Panc1 (cell line): ENCODE results near the gene MFF. TPM values are rescaled to one million over a fixed set of nuclear protein-coding genes. Genes with fewer than 3 reads are reported as not detected.
"Not testable (repeated sequence)": the region's sequence is repeated elsewhere in the genome, so short reads cannot be mapped to it uniquely, and the experiment has no call there.

Experiments used
- ATAC-seq: fragments of 200-7000 bp; cut with Tn5 transposase; 2 replicates; pipeline ENCODE4 v1.9.1; 2020; ENCODE audit warnings: mild to moderate bottlenecking, moderate library complexity
- BruUV-seq: library from RNA; stranded (reverse); fragments of 400-500 nt; replicated peaks from 2 replicates; lab custom pipeline; 2021; lab: Mats Ljungman, UMichigan
- CTCF ChIA-PET: fragments of 300-600 bp; sonication (Branson Sonifier 250); formaldehyde crosslinking; loops from one replicate; lab custom pipeline; 2022; ENCODE audit warnings: antibody characterized with exemption; lab: Charles Lee
- POLR2A ChIA-PET: fragments of 300-600 bp; sonication (Branson Sonifier 250); formaldehyde crosslinking; loops from one replicate; lab custom pipeline; 2022; ENCODE audit warnings: antibody characterized with exemption; lab: Charles Lee
- DNase-seq: peaks from one replicate; pipeline ENCODE4 v3.0.0-alpha.2; 2010; ENCODE audit warnings: low read depth, low spot score
- H3K27ac ChIP-seq: 2 replicates; pipeline ENCODE4 v1.5.1; 2011; ENCODE audit warnings: mild to moderate bottlenecking, low read length, inconsistent platforms
- H3K27me3 ChIP-seq: fragments of 200-500 bp; sonication (Bioruptor generic); 2 replicates; pipeline ENCODE4 v1.6.0; 2014; ENCODE audit warnings: low read length, inconsistent platforms; ENCODE audit not compliant: control insufficient read depth, insufficient read depth
- H3K36me3 ChIP-seq: fragments of 200-500 bp; sonication (Bioruptor generic); 2 replicates; pipeline ENCODE4 v1.5.1; 2014; ENCODE audit warnings: inconsistent platforms, mild to moderate bottlenecking, low read length, moderate library complexity; ENCODE audit not compliant: control insufficient read depth, insufficient read depth
- H3K4me1 ChIP-seq: 2 replicates; pipeline ENCODE4 v1.5.1; 2011; ENCODE audit warnings: inconsistent platforms, mild to moderate bottlenecking, low read length, moderate library complexity; ENCODE audit not compliant: control insufficient read depth, insufficient read depth
- H3K4me3 ChIP-seq, 2 experiments: 2 replicates each; pipeline ENCODE4 v1.5.1; 2011 to 2012; ENCODE audit warnings: low read depth in 2 of 2, low read length in 2 of 2, mild to moderate bottlenecking in 2 of 2, inconsistent platforms in 1 of 2, moderate library complexity in 1 of 2
- H3K9me3 ChIP-seq: fragments of 200-500 bp; sonication (Bioruptor generic); 2 replicates; pipeline ENCODE4 v1.5.1; 2014; ENCODE audit warnings: low read depth, mild to moderate bottlenecking, inconsistent platforms, low read length, moderate library complexity; ENCODE audit not compliant: control insufficient read depth, insufficient read depth
- POLR2AphosphoS5 ChIP-seq: IDR thresholded peaks from 2 replicates; pipeline ENCODE4 v1.6.1; 2012; ENCODE audit warnings: mild to moderate bottlenecking, low read depth, low read length, moderate library complexity
- SIN3A ChIP-seq: IDR thresholded peaks from 2 replicates; pipeline ENCODE4 v1.6.1; 2012; ENCODE audit warnings: low read depth, mild to moderate bottlenecking, low read length, moderate library complexity, borderline replicate concordance; ENCODE audit not compliant: insufficient read depth
- TCF7L2 ChIP-seq: IDR thresholded peaks from 2 replicates; pipeline ENCODE4 v1.6.1; 2011; ENCODE audit warnings: mild to moderate bottlenecking, low read depth, low read length, inconsistent platforms
- in situ Hi-C: cut with HindIII; loops from 2 replicates; pipeline ENCODE4 v1.10.0; 2016; ENCODE audit warnings: low sequenced_read_pairs, low pct_unique_long_range_greater_than_20kb
- intact Hi-C: fragments of 100-400 bp; cut with micrococcal nuclease; formaldehyde crosslinking; loops from one replicate; pipeline ENCODE4 v1.10.0; 2022; ENCODE audit not compliant: unreplicated experiment
- total RNA-seq: library from RNA; stranded (reverse); gene quantifications from one replicate; pipeline ENCODE4 v1.2.1, GENCODE V29; 2021; ENCODE audit not compliant: unreplicated experiment
- TF ChIP-seq, protein P1 (sequence below): fragments of 450-650 bp; IDR thresholded peaks from 2 replicates; pipeline ENCODE4 v1.5.1; 2017; ENCODE audit warnings: mild to moderate bottlenecking
- TF ChIP-seq, protein P2 (sequence below), 2 experiments: IDR thresholded peaks; 2 replicates each; pipeline ENCODE4 v1.6.1; 2011 to 2012; ENCODE audit warnings: low read depth in 2 of 2, control low read depth in 1 of 2, low read length in 1 of 2, mild to moderate bottlenecking in 1 of 2, moderate library complexity in 1 of 2; ENCODE audit not compliant: insufficient read depth in 1 of 2

MFF gene
- total RNA-seq, 1 experiment from 2014 or later, result 60.6 TPM

DNA sequence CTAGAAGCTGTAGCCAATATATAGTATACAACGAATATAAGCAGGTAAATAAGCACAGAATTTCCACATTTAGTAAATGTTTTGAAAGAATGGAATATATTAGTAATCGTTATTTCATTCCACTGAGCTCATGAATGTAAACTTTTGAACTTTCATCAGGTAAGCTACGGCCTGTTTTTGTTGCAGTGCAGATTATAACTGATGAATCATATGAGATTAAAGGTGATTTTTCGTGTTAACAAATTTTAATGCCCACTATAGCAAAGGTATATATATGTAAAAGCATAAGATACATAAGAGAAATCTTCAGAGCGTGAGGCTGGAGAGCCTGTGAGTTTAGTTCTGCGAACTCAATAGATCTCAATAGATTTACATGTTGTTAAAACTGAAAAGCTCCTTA is 61.6 kb downstream of the MFF start:
- ChIA-PET POLR2A (no interaction called here), CTCF (no interaction called here)
- Histone ChIP-seq H3K9me3 (no peaks in the 10 kb centered on the region), H3K27me3 (peaks cover 6% of the 10 kb centered on the region; the same call in 1 of the 2 replicates), H3K4me1 (peaks cover 3% of the 10 kb centered on the region; the same call in 1 of the 2 replicates), H3K27ac (no peak overlapping the region), H3K4me3 (no peak overlapping the region), H3K36me3 (no peaks in the 10 kb centered on the region)
- intact Hi-C loops, result loop anchor here (10.0 kb wide), 1 partner anchor 252 kb away; no protein-coding TSS in a partner anchor
- no peak for ATAC-seq
- no TSS peak for BruUV-seq
- DNase-seq, result no peak
- TF ChIP-seq, protein P1, sequence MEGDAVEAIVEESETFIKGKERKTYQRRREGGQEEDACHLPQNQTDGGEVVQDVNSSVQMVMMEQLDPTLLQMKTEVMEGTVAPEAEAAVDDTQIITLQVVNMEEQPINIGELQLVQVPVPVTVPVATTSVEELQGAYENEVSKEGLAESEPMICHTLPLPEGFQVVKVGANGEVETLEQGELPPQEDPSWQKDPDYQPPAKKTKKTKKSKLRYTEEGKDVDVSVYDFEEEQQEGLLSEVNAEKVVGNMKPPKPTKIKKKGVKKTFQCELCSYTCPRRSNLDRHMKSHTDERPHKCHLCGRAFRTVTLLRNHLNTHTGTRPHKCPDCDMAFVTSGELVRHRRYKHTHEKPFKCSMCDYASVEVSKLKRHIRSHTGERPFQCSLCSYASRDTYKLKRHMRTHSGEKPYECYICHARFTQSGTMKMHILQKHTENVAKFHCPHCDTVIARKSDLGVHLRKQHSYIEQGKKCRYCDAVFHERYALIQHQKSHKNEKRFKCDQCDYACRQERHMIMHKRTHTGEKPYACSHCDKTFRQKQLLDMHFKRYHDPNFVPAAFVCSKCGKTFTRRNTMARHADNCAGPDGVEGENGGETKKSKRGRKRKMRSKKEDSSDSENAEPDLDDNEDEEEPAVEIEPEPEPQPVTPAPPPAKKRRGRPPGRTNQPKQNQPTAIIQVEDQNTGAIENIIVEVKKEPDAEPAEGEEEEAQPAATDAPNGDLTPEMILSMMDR, result no peak
- TF ChIP-seq POLR2AphosphoS5 (no peak), SIN3A (no peak), TCF7L2 (no peak)
- TF ChIP-seq, protein P2, sequence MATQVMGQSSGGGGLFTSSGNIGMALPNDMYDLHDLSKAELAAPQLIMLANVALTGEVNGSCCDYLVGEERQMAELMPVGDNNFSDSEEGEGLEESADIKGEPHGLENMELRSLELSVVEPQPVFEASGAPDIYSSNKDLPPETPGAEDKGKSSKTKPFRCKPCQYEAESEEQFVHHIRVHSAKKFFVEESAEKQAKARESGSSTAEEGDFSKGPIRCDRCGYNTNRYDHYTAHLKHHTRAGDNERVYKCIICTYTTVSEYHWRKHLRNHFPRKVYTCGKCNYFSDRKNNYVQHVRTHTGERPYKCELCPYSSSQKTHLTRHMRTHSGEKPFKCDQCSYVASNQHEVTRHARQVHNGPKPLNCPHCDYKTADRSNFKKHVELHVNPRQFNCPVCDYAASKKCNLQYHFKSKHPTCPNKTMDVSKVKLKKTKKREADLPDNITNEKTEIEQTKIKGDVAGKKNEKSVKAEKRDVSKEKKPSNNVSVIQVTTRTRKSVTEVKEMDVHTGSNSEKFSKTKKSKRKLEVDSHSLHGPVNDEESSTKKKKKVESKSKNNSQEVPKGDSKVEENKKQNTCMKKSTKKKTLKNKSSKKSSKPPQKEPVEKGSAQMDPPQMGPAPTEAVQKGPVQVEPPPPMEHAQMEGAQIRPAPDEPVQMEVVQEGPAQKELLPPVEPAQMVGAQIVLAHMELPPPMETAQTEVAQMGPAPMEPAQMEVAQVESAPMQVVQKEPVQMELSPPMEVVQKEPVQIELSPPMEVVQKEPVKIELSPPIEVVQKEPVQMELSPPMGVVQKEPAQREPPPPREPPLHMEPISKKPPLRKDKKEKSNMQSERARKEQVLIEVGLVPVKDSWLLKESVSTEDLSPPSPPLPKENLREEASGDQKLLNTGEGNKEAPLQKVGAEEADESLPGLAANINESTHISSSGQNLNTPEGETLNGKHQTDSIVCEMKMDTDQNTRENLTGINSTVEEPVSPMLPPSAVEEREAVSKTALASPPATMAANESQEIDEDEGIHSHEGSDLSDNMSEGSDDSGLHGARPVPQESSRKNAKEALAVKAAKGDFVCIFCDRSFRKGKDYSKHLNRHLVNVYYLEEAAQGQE (IDR thresholded peaks at IDR 0.05; ENCODE audit: insufficient read depth in 1 of 2, low read depth in 2 of 2, low read length in 1 of 2), result no peak
- in situ Hi-C loops, result no loop called here

DNA sequence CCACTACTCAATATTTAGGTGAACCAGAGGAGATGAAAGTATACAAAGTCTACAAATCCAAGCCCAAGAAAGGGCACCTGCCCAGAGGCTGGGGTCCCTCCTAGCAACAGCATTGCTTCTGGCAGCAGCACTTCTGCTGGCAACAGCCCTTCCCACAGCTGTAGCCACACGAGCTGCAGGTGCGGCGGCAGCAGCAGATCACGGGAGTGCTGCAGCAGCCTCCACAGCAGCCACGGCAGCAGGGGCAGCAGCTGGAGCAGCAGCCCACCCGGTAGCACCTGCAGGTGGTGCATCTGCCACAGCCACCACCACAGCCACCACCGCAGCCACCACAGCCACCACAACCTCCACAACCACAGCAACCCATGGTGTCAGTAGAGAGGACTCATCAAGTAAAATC is 62.5 kb downstream of the MFF start, which contains the start of gene SCYGR1:
SCYGR1 (minus strand) TSS at position 367 of the 400 bp plus-strand sequence; CDS start at position 367, 0 bp downstream.
- H3K27me3 ChIP-seq, H3K36me3 ChIP-seq, H3K4me1 ChIP-seq, DNase-seq, in situ Hi-C loops, BruUV-seq, H3K27ac ChIP-seq, CTCF ChIA-PET, H3K4me3 ChIP-seq, ATAC-seq, H3K9me3 ChIP-seq: not testable (repeated sequence)
- POLR2A ChIA-PET, result interaction anchor here (0.7 kb wide), 1 partner anchor 58 kb away, joined by 4 read pairs; no protein-coding TSS in a partner anchor
- intact Hi-C loops, result loop anchor here (10.0 kb wide), 1 partner anchor 253 kb away; no protein-coding TSS in a partner anchor

DNA sequence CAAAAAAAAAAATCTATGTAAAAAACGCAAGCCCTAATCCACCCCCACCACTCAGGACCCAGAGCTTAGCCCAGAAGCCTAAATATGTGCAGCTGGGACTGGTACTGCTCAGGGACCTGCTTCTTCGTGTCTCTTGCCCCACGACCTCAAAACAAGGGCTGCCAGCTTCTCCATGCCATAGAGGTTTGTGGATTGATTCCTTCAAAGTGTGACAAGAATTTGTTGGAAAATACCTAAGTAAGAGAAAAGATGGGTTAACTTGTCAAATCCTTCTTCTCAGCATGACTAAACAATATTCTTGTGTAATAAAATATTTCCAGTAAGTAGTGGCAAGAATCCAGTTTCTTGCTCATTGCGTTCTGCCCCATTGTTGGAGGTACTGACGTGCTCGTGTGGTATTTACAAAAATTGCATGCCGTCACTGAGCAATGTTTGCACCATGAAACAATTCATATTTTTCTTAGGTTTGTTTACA is 63.5 kb downstream of the MFF start:
- no peak overlapping the region for H3K4me3 ChIP-seq
- DNase-seq (peak; percentile 95), ATAC-seq (no peak)
- H3K9me3 ChIP-seq, result no peaks in the 10 kb centered on the region
- ChIA-PET CTCF (no interaction called here), POLR2A (no interaction called here)
- BruUV-seq, result no TSS peak
- intact Hi-C loops (loop anchor here (10.0 kb wide), 1 partner anchor 254 kb away; no protein-coding TSS in a partner anchor), in situ Hi-C loops (no loop called here)
- H3K27ac ChIP-seq, result no peak overlapping the region
- TF ChIP-seq, protein P1, result no peak
- TF ChIP-seq SIN3A (no peak), POLR2AphosphoS5 (no peak), TCF7L2 (no peak)
- TF ChIP-seq, protein P2 (IDR thresholded peaks at IDR 0.05; ENCODE audit: insufficient read depth in 1 of 2, low read depth in 2 of 2, low read length in 1 of 2), result no peak
- H3K27me3 ChIP-seq, result peaks cover 2% of the 10 kb centered on the region; the same call in 1 of the 2 replicates
- no peaks in the 10 kb centered on the region for H3K36me3 ChIP-seq
- peaks cover 3% of the 10 kb centered on the region; the same call in 1 of the 2 replicates for H3K4me1 ChIP-seq
